H1 (cell line): ENCODE measurements around the gene TNF. TPM values are rescaled to one million over a fixed set of nuclear protein-coding genes. Genes with fewer than 3 reads are reported as not detected.
A peak's percentile ranks its signal among the peaks of the same experiment; 100 is the strongest.

ENCODE experiments used
- CTCF ChIA-PET: fragments of 300-600 bp; sonication (Branson Sonifier 250); formaldehyde crosslinking; loops from one replicate; lab custom pipeline; 2021; ENCODE audit not compliant: partially characterized antibody; lab: Charles Lee
- POLR2A ChIA-PET: fragments of 300-600 bp; sonication (Branson Sonifier 250); formaldehyde crosslinking; loops from one replicate; lab custom pipeline; 2021; ENCODE audit warnings: inconsistent platforms; ENCODE audit not compliant: partially characterized antibody; lab: Charles Lee
- DNase-seq, 2 experiments: peaks; one replicate each; pipeline versions ENCODE4 v3.0.0 to v3.0.0-alpha.2; 2010 to 2022; ENCODE audit warnings: low spot score in 2 of 2, low read depth in 1 of 2, mixed read lengths in 1 of 2
- FAIRE-seq: peaks from 2 replicates; lab custom pipeline; 2011; peaks lifted over from hg19 to GRCh38; lab: Jason Lieb, UNC
- H2AFZ ChIP-seq: 2 replicates; pipeline ENCODE4 v1.8.1; 2012; ENCODE audit warnings: low read length, inconsistent platforms
- H2AK5ac ChIP-seq: 2 replicates; pipeline ENCODE4 v1.6.1; 2013; ENCODE audit warnings: low read depth, low read length
- H2BK120ac ChIP-seq: replicated peaks from 2 replicates; pipeline ENCODE3; 2013; ENCODE audit warnings: low read depth, low read length, inconsistent platforms
- H2BK12ac ChIP-seq: 2 replicates; pipeline ENCODE4 v1.6.1; 2013; ENCODE audit warnings: low read depth, low read length
- H2BK15ac ChIP-seq: 2 replicates; pipeline ENCODE4 v1.6.1; 2013; ENCODE audit warnings: low read length
- H2BK20ac ChIP-seq: 2 replicates; pipeline ENCODE4 v1.6.1; 2013; ENCODE audit warnings: low read length
- H2BK5ac ChIP-seq: 2 replicates; pipeline ENCODE4 v1.6.1; 2013; ENCODE audit warnings: low read depth, low read length
- H3K14ac ChIP-seq: 2 replicates; pipeline ENCODE4 v1.6.1; 2013; ENCODE audit warnings: inconsistent platforms; ENCODE audit not compliant: insufficient read length
- H3K18ac ChIP-seq: 2 replicates; pipeline ENCODE4 v1.6.1; 2013; ENCODE audit warnings: low read length; ENCODE audit errors: extremely low read depth
- H3K23ac ChIP-seq: 2 replicates; pipeline ENCODE4 v1.6.1; 2013; ENCODE audit warnings: inconsistent platforms; ENCODE audit not compliant: insufficient read length
- H3K23me2 ChIP-seq: 2 replicates; pipeline ENCODE4 v1.6.1; 2013; ENCODE audit warnings: low read depth, low read length
- H3K27ac ChIP-seq: 2 replicates; pipeline ENCODE4 v1.6.1; 2011; ENCODE audit warnings: low read depth, low read length, inconsistent platforms
- H3K27me3 ChIP-seq, 4 experiments: replicated peaks in 1 of 4; 1 replicate in 1 of 4; 2 replicates in 3 of 4; pipeline versions ENCODE4 v1.6.1 to v1.8.1; 2011 to 2013; ENCODE audit warnings: low read length in 3 of 4, mild to moderate bottlenecking in 3 of 4, inconsistent platforms in 2 of 4, mixed read lengths in 2 of 4, moderate library complexity in 1 of 4; ENCODE audit not compliant: control insufficient read depth in 3 of 4, insufficient read depth in 3 of 4; ENCODE audit errors: extremely low read depth in 1 of 4
- H3K36me3 ChIP-seq, 4 experiments: 2 replicates each; pipeline versions ENCODE4 v1.6.1 to v1.8.1; 2011 to 2013; ENCODE audit warnings: mild to moderate bottlenecking in 4 of 4, low read length in 3 of 4, moderate library complexity in 2 of 4, control low read depth in 1 of 4, inconsistent platforms in 1 of 4; ENCODE audit not compliant: insufficient read depth in 4 of 4, control insufficient read depth in 2 of 4
- H3K4ac ChIP-seq: replicated peaks from 2 replicates; pipeline ENCODE3; 2013; ENCODE audit warnings: low read length, low read depth, mixed read lengths, inconsistent platforms; ENCODE audit not compliant: insufficient read length
- H3K4me1 ChIP-seq, 4 experiments: replicated peaks in 1 of 4; 1 replicate in 1 of 4; 2 replicates in 3 of 4; pipeline versions ENCODE4 v1.6.1 to v1.8.1; 2011 to 2013; ENCODE audit warnings: low read length in 3 of 4, inconsistent platforms in 2 of 4, mixed read lengths in 1 of 4; ENCODE audit not compliant: insufficient read depth in 4 of 4, control insufficient read depth in 3 of 4
- H3K4me2 ChIP-seq, 2 experiments: 2 replicates each; pipeline versions ENCODE4 v1.6.1 to v1.8.1; 2011 to 2013; ENCODE audit warnings: low read depth in 2 of 2, low read length in 2 of 2, control low read depth in 1 of 2, inconsistent platforms in 1 of 2, mild to moderate bottlenecking in 1 of 2; ENCODE audit not compliant: insufficient read depth in 1 of 2
- H3K4me3 ChIP-seq, 4 experiments: fragments of 200-600, 300-600 bp in 1 of 4; sonication (generic), shearing (Covaris generic), sonication (Bioruptor Twin) in 1 of 4; 2 replicates each; pipeline versions ENCODE4 v1.5.1 to v1.8.1; 2011 to 2016; ENCODE audit warnings: low read length in 4 of 4, low read depth in 3 of 4, control low read depth in 2 of 4, inconsistent platforms in 2 of 4, mild to moderate bottlenecking in 2 of 4, mixed read lengths in 1 of 4, moderate library complexity in 1 of 4; ENCODE audit not compliant: insufficient read depth in 2 of 4; ENCODE audit errors: extremely low read depth in 1 of 4
- H3K56ac ChIP-seq: replicated peaks from 2 replicates; pipeline ENCODE3; 2013; ENCODE audit warnings: low read depth, mild to moderate bottlenecking, mixed read lengths, low read length, inconsistent platforms; ENCODE audit not compliant: insufficient read length
- H3K79me1 ChIP-seq: 2 replicates; pipeline ENCODE4 v1.6.1; 2013; ENCODE audit warnings: low read depth, low read length, control low read depth
- H3K79me2 ChIP-seq, 2 experiments: 2 replicates each; pipeline versions ENCODE4 v1.6.1 to v1.8.1; 2012 to 2013; ENCODE audit warnings: low read length in 2 of 2, mild to moderate bottlenecking in 2 of 2, inconsistent platforms in 1 of 2; ENCODE audit not compliant: insufficient read depth in 2 of 2, control insufficient read depth in 1 of 2
- H3K9ac ChIP-seq, 4 experiments: replicated peaks in 1 of 4; 1 replicate in 1 of 4; 2 replicates in 3 of 4; pipeline versions ENCODE4 v1.6.1 to v1.8.1; 2011 to 2013; ENCODE audit warnings: low read depth in 3 of 4, low read length in 3 of 4, control low read depth in 2 of 4, mild to moderate bottlenecking in 2 of 4, moderate library complexity in 2 of 4, inconsistent platforms in 1 of 4; ENCODE audit errors: extremely low read depth in 1 of 4
- H3K9me3 ChIP-seq, 2 experiments: 2 replicates each; pipeline versions ENCODE4 v1.6.1 to v1.8.1; 2012 to 2013; ENCODE audit warnings: mild to moderate bottlenecking in 2 of 2, moderate library complexity in 2 of 2, control low read depth in 1 of 2, inconsistent platforms in 1 of 2, low read depth in 1 of 2, low read length in 1 of 2, mixed read lengths in 1 of 2; ENCODE audit not compliant: insufficient read depth in 2 of 2
- H4K20me1 ChIP-seq, 2 experiments: replicated peaks in 1 of 2; 2 replicates each; pipeline versions ENCODE3 to v1.8.1; 2011 to 2013; ENCODE audit warnings: inconsistent platforms in 2 of 2, low read length in 2 of 2, mild to moderate bottlenecking in 1 of 2; ENCODE audit not compliant: insufficient read depth in 2 of 2, control insufficient read depth in 1 of 2
- H4K5ac ChIP-seq: 2 replicates; pipeline ENCODE4 v1.6.1; 2013; ENCODE audit warnings: low read length, low read depth, mixed read lengths, inconsistent platforms; ENCODE audit not compliant: insufficient read length
- H4K8ac ChIP-seq: 2 replicates; pipeline ENCODE4 v1.8.0; 2013; ENCODE audit warnings: mild to moderate bottlenecking, moderate library complexity, low read length, inconsistent platforms; ENCODE audit not compliant: insufficient read depth; ENCODE audit errors: extremely low read depth
- H4K91ac ChIP-seq: replicated peaks from 2 replicates; pipeline ENCODE3; 2013; ENCODE audit warnings: low read length, mixed read lengths, inconsistent platforms; ENCODE audit not compliant: insufficient read length
- ASH2L ChIP-seq: fragments of 200-600, 300-600 bp; sonication (generic); IDR thresholded peaks from one replicate; pipeline ENCODE4 v1.7.1; 2017; ENCODE audit warnings: low read length
- BACH1 ChIP-seq: IDR thresholded peaks from 2 replicates; pipeline ENCODE4 v1.6.1; 2012; ENCODE audit warnings: low read length, improper control_type of control experiment
- BCL11A ChIP-seq, 2 experiments: IDR thresholded peaks; one replicate each; pipeline ENCODE4 v1.6.1; 2011; ENCODE audit warnings: low read depth in 2 of 2, low read length in 2 of 2, mild to moderate bottlenecking in 2 of 2
- CEBPB ChIP-seq: IDR thresholded peaks from 2 replicates; pipeline ENCODE4 v1.6.1; 2012; ENCODE audit warnings: low read depth, low read length
- CHD2 ChIP-seq: IDR thresholded peaks from 2 replicates; pipeline ENCODE4 v1.6.1; 2012; ENCODE audit warnings: low read length, improper control_type of control experiment
- E2F6 ChIP-seq: IDR thresholded peaks from 2 replicates; pipeline ENCODE4 v1.6.1; 2012; ENCODE audit warnings: inconsistent platforms
- EP300 ChIP-seq, 2 experiments: IDR thresholded peaks; 1 replicate in 1 of 2; 2 replicates in 1 of 2; pipeline ENCODE4 v1.6.1; 2011 to 2012; ENCODE audit warnings: low read depth in 2 of 2, low read length in 2 of 2, mild to moderate bottlenecking in 2 of 2, borderline replicate concordance in 1 of 2, inconsistent platforms in 1 of 2, moderate library complexity in 1 of 2
- POLR2AphosphoS5 ChIP-seq: IDR thresholded peaks from 2 replicates; pipeline ENCODE4 v1.6.1; 2011; ENCODE audit warnings: low read depth, low read length
- SIN3A ChIP-seq, 2 experiments: IDR thresholded peaks in 1 of 2; conservative IDR thresholded peaks in 1 of 2; 2 replicates each; pipeline ENCODE4 v1.6.1; 2011 to 2012; ENCODE audit warnings: low read length in 2 of 2, improper control_type of control experiment in 1 of 2, low read depth in 1 of 2, mild to moderate bottlenecking in 1 of 2
- SP4 ChIP-seq: IDR thresholded peaks from 2 replicates; pipeline ENCODE4 v1.6.1; 2012; ENCODE audit warnings: low read length, inconsistent platforms
- WGBS, 2 experiments: shearing (Covaris generic) in 1 of 2; methylation state at CpG; one replicate each; pipeline versions ENCODE4 v1.1.6 to v1.1.7; 2013 to 2015; ENCODE audit warnings: low lambda C conversion rate in 2 of 2, mixed read lengths in 2 of 2, inconsistent platforms in 1 of 2, low coverage in 1 of 2, missing lambda C conversion rate in 1 of 2; ENCODE audit not compliant: insufficient replicate concordance in 2 of 2, insufficient coverage in 1 of 2, insufficient read length in 1 of 2; ENCODE audit errors: extremely low coverage in 1 of 2, missing lambda C conversion rate in 1 of 2; 5-methylcytosine and 5-hydroxymethylcytosine counted together
- polyA plus RNA-seq, 7 experiments: library from polyadenylated mRNA; depleted of rRNA in 3 of 7; stranded (reverse) in 5 of 7; unstranded in 2 of 7; fragments of >200 nt in 5 of 7; fragments of 200-250 nt in 2 of 7; gene quantifications; 1 replicate in 5 of 7; 2 replicates in 1 of 7; 4 replicates in 1 of 7; pipeline versions ENCODE4 v1.2.1 to v1.2.3, GENCODE V29; 2011 to 2013; ENCODE audit warnings: missing spikeins in 2 of 7, mixed read lengths in 2 of 7
- total RNA-seq: library from RNA; stranded (reverse); fragmentation: NEBNext Ultra II Directional; extraction: Animal tissue kit (Norgen Biotek cat#: 25700); gene quantifications from 2 replicates; pipeline ENCODE4 v1.2.1, GENCODE V29; 2021

The TNF gene
- total and polyA plus RNA-seq, 2 of the 8 experiments (the other 6 are each of a cell fraction or from before 2014, with no cell fraction given): not detected

DNA sequence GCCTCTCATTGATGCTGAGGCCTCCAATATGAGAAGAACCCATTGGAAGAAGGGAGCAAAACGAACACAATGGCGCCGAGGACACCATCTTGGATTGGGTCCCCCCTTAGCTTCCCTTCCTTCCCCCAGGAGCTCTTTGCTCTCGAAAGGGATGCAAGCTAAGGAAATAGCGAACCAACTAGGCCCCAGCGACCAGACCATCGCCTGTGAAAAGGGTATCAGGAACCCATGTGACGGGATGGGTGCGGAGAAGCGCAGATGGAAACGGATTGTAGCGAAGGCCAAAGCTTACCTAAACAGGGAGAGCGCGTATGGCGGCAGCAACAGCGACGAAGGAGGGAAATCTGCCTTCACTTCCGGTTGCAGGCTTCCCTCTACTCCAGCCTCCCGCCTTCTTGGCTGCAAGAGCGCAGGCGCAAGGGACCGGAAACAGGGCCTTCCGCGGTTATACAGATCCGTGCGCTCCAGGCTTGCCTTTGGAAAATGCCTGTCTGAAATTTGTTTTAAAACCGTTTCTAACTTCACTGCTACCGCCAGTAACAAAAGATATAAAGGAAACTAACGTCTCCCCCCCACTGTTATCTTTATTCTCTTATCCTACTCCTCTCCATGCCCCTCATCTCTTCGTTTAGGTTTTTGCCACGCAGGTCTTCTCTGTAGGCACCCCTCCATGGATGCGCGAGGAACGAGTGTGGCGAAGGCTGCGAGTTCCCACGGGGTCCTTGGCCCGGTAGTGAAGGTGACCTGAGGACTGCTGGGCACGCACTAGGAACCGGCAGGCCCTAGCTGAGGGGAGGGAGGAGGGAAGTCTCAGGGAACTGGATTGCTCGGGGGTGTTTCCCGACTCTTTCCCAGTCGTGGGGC is 33.5 kb upstream of the TNF start, which contains the start of gene DDX39B:
TSS of gene DDX39B (minus strand) at position 346 of the 864 bp plus-strand sequence. CDS start 1,471 bp downstream, outside the sequence.
- WGBS, 2 experiments: 3% methylated on average over 43 of the region's 43 CpGs; no CpG with 5 or more reads in 1 of the 2 experiments
- peaks cover 20 to 26% of the 10 kb centered on the region in 2 experiments for H4K20me1 ChIP-seq
- peak within 1 kb of the TSS; percentile 96 for H4K91ac ChIP-seq
- peak within 1 kb of the TSS; percentile 55 for H2BK15ac ChIP-seq
- H3K4me2 ChIP-seq: peak within 1 kb of the TSS; percentile 71 to 86
- peak within 1 kb of the TSS; percentile 100; the same call in 1 of the 2 replicates for H4K8ac ChIP-seq
- H3K23me2 ChIP-seq: peaks cover 7% of the 10 kb centered on the region
- POLR2A ChIA-PET: interaction anchor here (0.6 to 18.4 kb wide), 66 partner anchors 9 to 971 kb away, joined by 3 to 428 read pairs (median 5); partner anchors contain the start of genes ABCF1, AIF1, APOM and BAG6
- no peaks in the 10 kb centered on the region; the same call in 1 of the 2 replicates for H3K79me1 ChIP-seq
- H3K4me1 ChIP-seq: peaks cover 4 to 18% (median 10%) of the 10 kb centered on the region in 4 experiments; a peak in 5 of 7 replicates
- peak within 1 kb of the TSS; percentile 100 for H2BK5ac ChIP-seq
- peak within 1 kb of the TSS; percentile 99 for H2AK5ac ChIP-seq
- no peak within 1 kb of the TSS for H3K14ac ChIP-seq
- peaks cover 21 to 37% (median 33%) of the 10 kb centered on the region in 4 experiments for H3K36me3 ChIP-seq
- peak within 1 kb of the TSS; percentile 92 for H4K5ac ChIP-seq
- H3K27ac ChIP-seq: peak within 1 kb of the TSS; percentile 99
- H2BK120ac ChIP-seq: no peak within 1 kb of the TSS
- DNase-seq (peak; percentile 89 to 90), FAIRE-seq (peak; percentile 24)
- peak within 1 kb of the TSS; percentile 98 for H3K18ac ChIP-seq
- peak within 1 kb of the TSS; percentile 80; the same call in 1 of the 2 replicates for H2AFZ ChIP-seq
- peak within 1 kb of the TSS; percentile 97 to 100 (median 98) for H3K9ac ChIP-seq
- no peaks in the 10 kb centered on the region for H3K27me3 ChIP-seq
- no peaks in the 10 kb centered on the region for H3K9me3 ChIP-seq
- H3K23ac ChIP-seq: no peak within 1 kb of the TSS
- H3K4me3 ChIP-seq: peak within 1 kb of the TSS; percentile 75 to 99 (median 97)
- peak within 1 kb of the TSS; percentile 75 for H3K56ac ChIP-seq
- peak within 1 kb of the TSS; percentile 96; the same call in 1 of the 2 replicates for H2BK12ac ChIP-seq
- H2BK20ac ChIP-seq: no peak within 1 kb of the TSS
- H3K4ac ChIP-seq: peak within 1 kb of the TSS; percentile 91
- H3K79me2 ChIP-seq: peaks cover 30 to 51% of the 10 kb centered on the region in 2 experiments
- CTCF ChIA-PET: interaction anchor here (0.7 to 24.7 kb wide), 9 partner anchors 9 to 75 kb away, joined by 3 to 613 read pairs (median 4); partner anchors contain the start of gene NCR3
- TF ChIP-seq SP4 (peak; percentile 99), ASH2L (peak; percentile 76), BCL11A (IDR thresholded peaks at IDR 0.05; ENCODE audit: low read depth in 2 of 2, low read length in 2 of 2) (no peak), CHD2 (peak; percentile 66; the same call in 1 of the 2 replicates), BACH1 (peak; percentile 87), SIN3A (conservative IDR thresholded peaks at IDR 0.05 in 1 of 2, IDR thresholded peaks at IDR 0.05 in 1 of 2; ENCODE audit: low read depth in 1 of 2, low read length in 2 of 2) (peak; percentile 70 to 85; a peak in 3 of 4 replicates), E2F6 (peak; percentile 80), EP300 (IDR thresholded peaks at IDR 0.05; ENCODE audit: borderline replicate concordance in 1 of 2, low read depth in 2 of 2, low read length in 2 of 2) (peak in 1 of 2 experiments; percentile 20; a peak in 1 of 3 replicates), CEBPB (peak; percentile 21; the same call in 1 of the 2 replicates), POLR2AphosphoS5 (peak; percentile 99)
